Measurements from ENCODE around the gene SLC47A2. TPM values are rescaled to one million over a fixed set of nuclear protein-coding genes. Genes with fewer than 3 reads are reported as not detected.

Gene SLC47A2
- total and polyA plus RNA-seq, 2 experiments from 2014 or later, result not detected

- Histone ChIP-seq H3K9me2 (ENCODE audit: insufficient read depth) (no peaks in the 10 kb centered on the region), H3K4me2 (ENCODE audit: unreplicated experiment) (no peak overlapping the region), H3K27ac (no peak overlapping the region), H3K36me3 (ENCODE audit: low read depth) (0 out of 2 replicates have a peak, but pooled peaks cover 11% of the 10 kb centered on the region), H3K9ac (no peak overlapping the region), H3K4me3 (no peak overlapping the region), H3K4me1 (ENCODE audit: insufficient read depth) (no peaks in the 10 kb centered on the region), H3K79me2 (ENCODE audit: insufficient read depth) (no peaks in the 10 kb centered on the region), H3K27me3 (replicated peaks; ENCODE audit: insufficient read depth) (no peaks in the 10 kb centered on the region), H2AFZ (no peak overlapping the region), H4K20me1 (ENCODE audit: insufficient read depth) (no peaks in the 10 kb centered on the region; the same call in 1 of the 2 replicates), H3F3A (ENCODE audit: insufficient read depth) (no peaks in the 10 kb centered on the region), H3K9me3 (ENCODE audit: low read depth) (no peaks in the 10 kb centered on the region)
- no peak for DNase-seq
- in situ Hi-C loops (cut with MboI), result loop anchor here (25.0 kb wide), 1 partner anchor 298 kb away; the partner anchor contains the start of gene B9D1
- TF ChIP-seq EZH2 (IDR thresholded peaks at IDR 0.05; ENCODE audit: insufficient read depth, poor library complexity, severe bottlenecking), result no peak
- no peak for TF ChIP-seq EZH2phosphoT487 (IDR thresholded peaks at IDR 0.05; ENCODE audit: insufficient read depth, low read depth)
- 85 to 91% methylated on average over 6 of the region's 6 CpGs for WGBS, 2 experiments (ENCODE audit: low coverage in 1 of 2, low lambda C conversion rate in 2 of 2, missing lambda C conversion rate in 2 of 2)
Observed at GRCh38 chr17:19660219-19660870, 56.0 kb downstream of the SLC47A2 start.

- no peaks in the 10 kb centered on the region for H3K79me2 ChIP-seq (ENCODE audit: insufficient read depth)
- no peak overlapping the region for H3K4me3 ChIP-seq
- 0 out of 2 replicates have a peak, but pooled peaks cover 11% of the 10 kb centered on the region for H3K36me3 ChIP-seq (ENCODE audit: low read depth)
- WGBS, 2 experiments (ENCODE audit: low coverage in 1 of 2, low lambda C conversion rate in 2 of 2, missing lambda C conversion rate in 2 of 2), result 84% methylated on average over 7 of the region's 7 CpGs
- no peak overlapping the region for H2AFZ ChIP-seq
- no peak overlapping the region for H3K9ac ChIP-seq
- H3K27ac ChIP-seq, result no peak overlapping the region
- TF ChIP-seq EZH2phosphoT487 (IDR thresholded peaks at IDR 0.05; ENCODE audit: insufficient read depth, low read depth), result no peak
- no peak for TF ChIP-seq EZH2 (IDR thresholded peaks at IDR 0.05; ENCODE audit: insufficient read depth, poor library complexity, severe bottlenecking)
- H3K9me3 ChIP-seq (ENCODE audit: low read depth), result no peaks in the 10 kb centered on the region
- no peak overlapping the region for H3K4me2 ChIP-seq (ENCODE audit: unreplicated experiment)
- no peaks in the 10 kb centered on the region for H3K4me1 ChIP-seq (ENCODE audit: insufficient read depth)
- H3K9me2 ChIP-seq (ENCODE audit: insufficient read depth), result no peaks in the 10 kb centered on the region
- no peaks in the 10 kb centered on the region for H4K20me1 ChIP-seq (ENCODE audit: insufficient read depth)
- in situ Hi-C loops (cut with MboI), result loop anchor here (25.0 kb wide), 1 partner anchor 297 kb away; the partner anchor contains the start of gene B9D1
- no peaks in the 10 kb centered on the region for H3K27me3 ChIP-seq (replicated peaks; ENCODE audit: insufficient read depth)
- no peaks in the 10 kb centered on the region for H3F3A ChIP-seq (ENCODE audit: insufficient read depth)
- no peak for DNase-seq
Observed at GRCh38 chr17:19659366-19660177, 56.8 kb downstream of the SLC47A2 start.

GRCh38 chr17:19656851-19657581 lies 59.4 kb downstream of the SLC47A2 start:
- Histone ChIP-seq H3K27ac (no peak overlapping the region), H3K9me2 (ENCODE audit: insufficient read depth) (no peaks in the 10 kb centered on the region), H3K4me3 (no peak overlapping the region), H3F3A (ENCODE audit: insufficient read depth) (0 out of 2 replicates have a peak, but pooled peaks cover under 1% of the 10 kb centered on the region), H3K9me3 (ENCODE audit: low read depth) (no peaks in the 10 kb centered on the region), H3K79me2 (ENCODE audit: insufficient read depth) (peaks cover 9% of the 10 kb centered on the region; the same call in 1 of the 2 replicates), H3K36me3 (ENCODE audit: low read depth) (0 out of 2 replicates have a peak, but pooled peaks cover 6% of the 10 kb centered on the region), H4K20me1 (ENCODE audit: insufficient read depth) (no peaks in the 10 kb centered on the region), H3K9ac (no peak overlapping the region), H2AFZ (no peak overlapping the region), H3K4me1 (ENCODE audit: insufficient read depth) (no peaks in the 10 kb centered on the region), H3K27me3 (replicated peaks; ENCODE audit: insufficient read depth) (no peaks in the 10 kb centered on the region), H3K4me2 (ENCODE audit: unreplicated experiment) (no peak overlapping the region)
- TF ChIP-seq EZH2phosphoT487 (IDR thresholded peaks at IDR 0.05; ENCODE audit: insufficient read depth, low read depth), result no peak
- no peak for TF ChIP-seq EZH2 (IDR thresholded peaks at IDR 0.05; ENCODE audit: insufficient read depth, poor library complexity, severe bottlenecking)
- in situ Hi-C loops (cut with MboI), result loop anchor here (25.0 kb wide), 1 partner anchor 295 kb away; the partner anchor contains the start of gene B9D1
- 67 to 71% methylated on average over 4 of the region's 4 CpGs for WGBS, 2 experiments (ENCODE audit: low coverage in 1 of 2, low lambda C conversion rate in 2 of 2, missing lambda C conversion rate in 2 of 2)
- DNase-seq, result no peak

- 93 to 96% methylated on average over 4 of the region's 4 CpGs for WGBS, 2 experiments (ENCODE audit: low coverage in 1 of 2, low lambda C conversion rate in 2 of 2, missing lambda C conversion rate in 2 of 2)
- in situ Hi-C loops (cut with MboI), result loop anchor here (25.0 kb wide), 1 partner anchor 294 kb away; the partner anchor contains the start of gene B9D1
Observed at GRCh38 chr17:19656336-19656735, 60.0 kb downstream of the SLC47A2 start.

More at GRCh38 chr17:19656336-19656735, 60.0 kb downstream of the SLC47A2 start:
- Histone ChIP-seq H3K4me2 (ENCODE audit: unreplicated experiment) (no peak overlapping the region), H3K9me3 (ENCODE audit: low read depth) (no peaks in the 10 kb centered on the region), H3K27ac (no peak overlapping the region), H3K9ac (no peak overlapping the region), H3K79me2 (ENCODE audit: insufficient read depth) (peaks cover 16% of the 10 kb centered on the region; the same call in 1 of the 2 replicates), H3K4me3 (no peak overlapping the region), H3K36me3 (ENCODE audit: low read depth) (0 out of 2 replicates have a peak, but pooled peaks cover 6% of the 10 kb centered on the region), H4K20me1 (ENCODE audit: insufficient read depth) (no peaks in the 10 kb centered on the region), H3K9me2 (ENCODE audit: insufficient read depth) (no peaks in the 10 kb centered on the region), H3F3A (ENCODE audit: insufficient read depth) (peaks cover 8% of the 10 kb centered on the region), H2AFZ (no peak overlapping the region), H3K27me3 (replicated peaks; ENCODE audit: insufficient read depth) (no peaks in the 10 kb centered on the region), H3K4me1 (ENCODE audit: insufficient read depth) (peaks cover 1% of the 10 kb centered on the region)
- TF ChIP-seq EZH2 (IDR thresholded peaks at IDR 0.05; ENCODE audit: insufficient read depth, poor library complexity, severe bottlenecking) (no peak), EZH2phosphoT487 (IDR thresholded peaks at IDR 0.05; ENCODE audit: insufficient read depth, low read depth) (no peak)
- no peak for DNase-seq
